Muscle layer of duodenum (tissue), 2 donors: ENCODE data around the gene CES3.
"Not testable (repeated sequence)": the region's sequence is repeated elsewhere in the genome, so short reads cannot be mapped to it uniquely, and the experiment has no call there.

Experiments used
- H3K27ac ChIP-seq: one replicate; pipeline ENCODE4 v1.7.0; 2013; ENCODE audit warnings: mild to moderate bottlenecking, low read length
- H3K27me3 ChIP-seq: one replicate; pipeline ENCODE4 v1.7.0; 2013; ENCODE audit warnings: low read depth, mild to moderate bottlenecking, control low read depth, low read length
- H3K36me3 ChIP-seq, 2 donors: one replicate each; pipeline ENCODE4 v1.7.0; 2013; ENCODE audit warnings: low read length in 2 of 2, control low read depth in 1 of 2, mild to moderate bottlenecking in 1 of 2; ENCODE audit not compliant: insufficient read depth in 2 of 2, control insufficient read depth in 1 of 2
- H3K4me1 ChIP-seq, 2 donors: one replicate each; pipeline ENCODE4 v1.7.0; 2013; ENCODE audit warnings: low read length in 2 of 2, mild to moderate bottlenecking in 2 of 2, control low read depth in 1 of 2, moderate library complexity in 1 of 2; ENCODE audit not compliant: insufficient read depth in 2 of 2, control insufficient read depth in 1 of 2
- H3K4me3 ChIP-seq, 2 donors: one replicate each; pipeline ENCODE4 v1.7.0; 2013; ENCODE audit warnings: low read length in 2 of 2, low read depth in 1 of 2, mild to moderate bottlenecking in 1 of 2
- H3K9me3 ChIP-seq, 2 donors: one replicate each; pipeline ENCODE4 v1.7.0; 2013; ENCODE audit warnings: low read length in 2 of 2, control low read depth in 1 of 2, mild to moderate bottlenecking in 1 of 2; ENCODE audit not compliant: control insufficient read depth in 1 of 2
- donor health status: healthy.

Gene CES3

DNA sequence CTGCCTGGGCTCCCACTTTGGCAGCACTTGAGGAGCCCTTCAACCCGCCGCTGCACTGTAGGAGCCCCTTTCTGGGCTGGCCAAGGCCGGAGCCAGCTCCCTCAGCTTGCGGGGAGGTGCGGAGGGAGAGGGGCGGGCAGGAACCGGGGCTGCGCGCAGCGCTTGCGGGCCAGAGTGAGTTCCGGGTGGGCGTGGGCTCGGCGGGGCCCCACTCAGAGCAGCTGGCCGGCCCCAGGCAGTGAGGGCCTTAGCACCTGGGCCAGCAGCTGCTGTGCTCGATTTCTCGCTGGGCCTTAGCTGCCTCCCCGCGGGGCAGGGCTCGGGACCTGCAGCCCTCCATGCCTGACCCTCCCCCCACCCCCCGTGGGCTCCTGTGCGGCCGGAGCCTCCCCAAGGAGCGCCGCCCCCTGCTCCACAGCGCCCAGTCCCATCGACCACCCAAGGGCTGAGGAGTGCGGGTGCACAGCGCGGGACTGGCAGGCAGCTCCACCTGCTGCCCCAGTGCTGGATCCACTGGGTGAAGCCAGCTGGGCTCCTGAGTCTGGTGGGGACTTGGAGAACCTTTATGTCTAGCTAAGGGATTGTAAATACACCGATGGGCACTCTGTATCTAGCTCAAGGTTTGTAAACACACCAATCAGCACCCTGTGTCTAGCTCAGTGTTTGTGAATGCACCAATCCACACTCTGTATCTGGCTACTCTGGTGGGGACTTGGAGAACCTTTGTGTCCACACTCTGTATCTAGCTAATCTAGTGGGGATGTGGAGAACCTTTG is 13.3 kb downstream of the CES3 start:
- H3K9me3 ChIP-seq, H3K4me3 ChIP-seq, H3K27me3 ChIP-seq, H3K4me1 ChIP-seq, H3K27ac ChIP-seq, H3K36me3 ChIP-seq: not testable (repeated sequence)

DNA sequence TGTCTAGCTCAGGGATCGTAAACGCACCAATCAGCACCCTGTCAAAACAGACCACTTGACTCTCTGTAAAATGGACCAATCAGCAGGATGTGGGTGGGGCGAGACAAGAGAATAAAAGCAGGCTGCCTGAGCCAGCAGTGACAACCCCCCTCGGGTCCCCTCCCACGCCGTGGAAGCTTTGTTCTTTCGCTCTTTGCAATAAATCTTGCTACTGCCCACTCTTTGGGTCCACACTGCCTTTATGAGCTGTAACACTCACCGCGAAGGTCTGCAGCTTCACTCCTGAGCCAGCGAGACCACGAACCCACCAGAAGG is 13.8 kb downstream of the CES3 start:
- H3K27ac ChIP-seq, H3K4me1 ChIP-seq, H3K9me3 ChIP-seq, H3K27me3 ChIP-seq, H3K4me3 ChIP-seq, H3K36me3 ChIP-seq: not testable (repeated sequence)

DNA sequence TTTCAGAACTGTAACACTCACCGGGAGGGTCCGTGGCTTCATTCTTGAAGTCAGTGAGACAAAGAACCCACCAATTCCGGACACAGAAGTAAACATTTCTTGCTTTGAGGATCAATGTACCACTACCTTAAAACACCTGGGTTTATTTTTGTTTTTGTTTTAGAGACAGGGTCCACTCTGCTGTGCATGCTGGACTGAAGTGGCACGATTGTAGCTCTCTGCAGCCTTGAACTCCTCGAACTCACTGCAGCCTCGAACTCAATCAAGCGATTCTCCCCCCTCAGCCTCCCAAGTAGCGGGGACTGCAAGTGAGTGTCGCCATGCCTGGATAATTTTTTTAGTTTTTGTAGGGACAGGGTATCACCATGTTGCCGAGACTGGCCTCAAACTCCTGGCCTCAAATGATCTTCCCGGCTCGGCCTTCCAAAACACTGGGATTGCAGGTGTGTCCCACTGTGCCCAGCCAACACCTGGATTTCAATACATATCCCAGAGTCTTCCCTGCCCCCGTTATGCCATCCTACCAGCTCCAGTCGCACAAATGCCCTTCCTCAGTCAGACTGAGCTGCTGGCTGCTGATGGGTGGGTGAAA is 14.3 kb downstream of the CES3 start:
- Histone ChIP-seq H3K36me3 (no peaks in the 10 kb centered on the region), H3K4me3 (no peak overlapping the region), H3K9me3 (no peaks in the 10 kb centered on the region), H3K4me1 (no peaks in the 10 kb centered on the region), H3K27me3 (no peaks in the 10 kb centered on the region), H3K27ac (no peak overlapping the region)

DNA sequence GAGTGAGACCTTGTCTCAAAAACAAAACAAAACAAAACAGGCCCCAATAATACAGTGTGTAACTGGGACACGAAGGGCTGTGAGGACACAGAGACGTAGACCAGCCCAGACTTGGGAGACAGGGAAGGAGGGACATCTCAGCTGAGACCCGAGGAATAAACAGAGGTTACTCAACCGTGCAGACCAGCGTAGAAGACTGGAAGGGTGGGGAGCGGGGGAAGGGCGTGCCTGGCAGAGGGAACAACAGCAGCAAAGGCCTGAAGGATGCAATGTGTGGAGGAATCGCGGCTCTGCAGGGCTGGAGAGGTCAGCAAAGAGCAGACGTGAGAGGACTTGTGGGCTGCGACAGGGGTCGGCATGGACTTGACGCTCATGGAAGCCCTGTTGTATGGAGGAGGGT is 15.7 kb downstream of the CES3 start:
- Histone ChIP-seq H3K9me3 (no peaks in the 10 kb centered on the region), H3K36me3 (no peaks in the 10 kb centered on the region), H3K27ac (no peak overlapping the region), H3K4me3 (no peak overlapping the region), H3K4me1 (no peaks in the 10 kb centered on the region), H3K27me3 (no peaks in the 10 kb centered on the region)

DNA sequence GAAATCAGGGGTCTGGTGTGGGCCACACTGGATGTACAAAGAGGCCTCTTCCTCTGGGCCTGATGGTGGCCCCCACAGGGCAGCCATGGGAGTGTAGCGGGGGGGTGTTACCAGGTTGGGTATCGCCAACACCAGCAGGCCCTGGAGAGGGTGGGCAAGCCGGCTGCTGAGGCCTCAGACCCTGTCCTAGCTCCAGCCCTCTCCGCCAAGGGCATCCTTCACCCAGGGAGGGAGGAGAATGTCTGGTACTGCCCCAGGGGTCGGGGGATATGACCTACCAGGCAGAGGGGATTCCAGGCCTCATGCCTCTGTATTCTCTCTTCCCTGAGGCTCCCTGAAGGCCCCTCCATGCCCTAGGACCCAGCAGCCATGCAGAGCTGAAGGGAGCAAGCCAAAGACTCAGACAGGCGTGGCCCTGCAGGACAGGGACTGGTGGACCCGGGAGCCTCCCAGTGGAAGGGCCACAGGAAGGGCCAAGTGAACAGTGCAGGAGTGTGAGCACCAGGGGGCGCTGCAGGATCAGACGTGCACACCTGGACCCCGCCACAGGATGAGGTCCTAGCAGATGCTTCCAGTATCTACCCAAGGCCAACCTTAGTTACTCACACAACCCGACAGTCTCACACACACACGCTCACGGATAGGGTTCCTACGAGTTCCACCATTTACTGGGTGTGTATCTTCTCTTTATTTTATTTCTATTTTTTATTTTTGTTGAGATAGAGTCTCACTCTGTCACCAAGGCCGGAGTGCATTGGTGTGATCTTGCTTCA is 16.5 kb downstream of the CES3 start:
- H3K36me3 ChIP-seq = no peaks in the 10 kb centered on the region
- H3K27me3 ChIP-seq = no peaks in the 10 kb centered on the region
- H3K4me3 ChIP-seq = no peak overlapping the region
- no peaks in the 10 kb centered on the region for H3K4me1 ChIP-seq
- H3K27ac ChIP-seq = no peak overlapping the region
- no peaks in the 10 kb centered on the region for H3K9me3 ChIP-seq

DNA sequence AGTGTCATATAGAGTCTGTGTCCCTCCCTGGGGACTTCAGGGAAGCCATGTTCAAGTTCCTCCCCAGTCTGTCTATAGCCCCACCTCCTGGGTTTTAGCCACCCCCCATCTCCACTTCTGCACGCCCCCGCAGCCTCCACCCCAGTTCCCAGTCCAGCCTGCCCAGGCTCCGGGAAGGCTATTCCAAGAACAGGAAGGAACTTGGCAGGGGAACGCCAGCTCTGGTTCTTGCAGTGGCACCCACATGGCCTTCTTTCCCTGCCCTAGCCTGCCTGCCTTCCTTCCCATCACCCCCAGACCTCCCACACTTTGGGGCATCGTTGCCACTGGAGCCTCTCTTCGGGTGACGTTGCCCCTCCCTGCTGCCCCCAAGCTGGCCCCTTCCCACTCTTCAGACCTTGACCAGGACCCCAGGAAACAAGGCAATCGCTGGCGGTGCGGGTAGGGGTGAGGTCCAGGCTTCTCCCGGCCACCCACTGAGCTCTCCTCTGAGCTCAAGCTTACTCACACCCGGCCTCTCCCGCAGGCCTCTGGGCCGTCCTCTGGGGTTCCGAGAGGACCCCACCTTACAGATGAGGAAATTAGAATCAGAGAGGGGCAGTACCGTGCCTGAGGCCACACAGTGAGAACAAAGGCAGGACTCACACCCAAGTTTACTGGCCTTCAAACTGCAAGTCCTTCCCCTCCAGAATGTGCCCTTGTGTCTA is 18.1 kb downstream of the CES3 start:
- H3K27ac ChIP-seq = no peak overlapping the region
- no peak overlapping the region for H3K4me3 ChIP-seq
- no peaks in the 10 kb centered on the region for H3K36me3 ChIP-seq
- H3K4me1 ChIP-seq = no peaks in the 10 kb centered on the region
- H3K27me3 ChIP-seq = no peaks in the 10 kb centered on the region
- H3K9me3 ChIP-seq = no peaks in the 10 kb centered on the region

DNA sequence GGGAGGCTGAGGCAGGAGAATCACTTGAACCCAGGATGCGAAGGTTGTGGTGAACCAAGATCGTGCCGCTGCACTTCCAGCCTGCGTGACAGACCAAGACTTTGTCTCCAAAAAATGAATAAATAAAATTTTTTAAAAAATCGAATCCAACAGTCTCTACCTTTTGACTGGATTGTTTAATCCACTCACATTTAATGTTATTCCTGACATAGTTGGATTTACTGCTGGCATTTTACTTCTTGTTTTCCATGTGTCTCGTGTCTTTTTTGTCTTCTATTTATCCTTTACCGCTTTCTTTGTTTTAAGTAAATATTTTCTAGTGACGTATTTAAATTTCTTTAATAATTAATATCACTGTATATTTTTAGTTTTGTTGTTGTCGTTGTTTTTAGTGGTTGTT is 22.0 kb downstream of the CES3 start:
- Histone ChIP-seq H3K9me3 (no peaks in the 10 kb centered on the region), H3K27me3 (no peaks in the 10 kb centered on the region), H3K27ac (no peak overlapping the region), H3K36me3 (no peaks in the 10 kb centered on the region), H3K4me3 (no peak overlapping the region), H3K4me1 (no peaks in the 10 kb centered on the region)

DNA sequence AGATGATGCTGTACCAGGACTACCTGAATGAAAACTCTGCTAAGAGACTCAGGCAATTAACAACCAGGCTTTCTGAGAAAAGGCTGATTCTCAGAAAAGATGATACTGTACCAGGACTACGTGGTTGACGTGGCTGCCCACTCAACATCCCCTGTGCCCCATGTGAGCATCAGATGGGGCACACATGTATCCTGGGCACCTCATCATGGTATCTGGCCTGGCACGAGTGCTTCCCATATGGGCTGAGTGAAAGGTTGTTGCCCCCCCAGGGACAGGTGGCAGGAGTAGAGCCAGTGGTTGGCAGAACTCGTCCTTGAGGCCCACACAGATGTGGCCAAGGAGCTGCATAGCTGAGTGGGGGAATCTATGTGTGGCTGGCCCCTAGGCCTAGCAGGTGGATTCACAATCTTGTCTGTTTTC is 23.8 kb downstream of the CES3 start:
- H3K27ac ChIP-seq = no peak overlapping the region

DNA sequence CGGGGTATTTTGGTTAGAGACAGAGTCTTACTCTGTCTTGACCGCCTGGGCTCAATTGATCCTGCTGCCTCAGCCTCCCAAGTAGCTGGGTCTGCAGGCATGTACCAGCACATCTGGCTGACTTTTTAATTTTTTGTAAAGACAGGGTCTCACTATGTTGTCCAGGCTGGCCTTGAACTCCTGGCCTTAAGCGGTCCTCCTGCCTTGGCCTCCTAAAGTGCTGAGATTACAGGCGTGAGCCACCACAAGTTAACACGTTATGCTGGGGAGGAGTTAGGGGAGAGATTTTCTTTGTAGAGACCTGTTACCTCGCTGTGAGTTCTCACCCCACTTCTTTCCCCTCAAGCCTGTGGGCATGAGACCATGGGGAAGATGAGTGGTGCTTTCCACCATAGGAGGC is 25.5 kb downstream of the CES3 start:
- Histone ChIP-seq H3K36me3 (no peaks in the 10 kb centered on the region), H3K27ac (no peak overlapping the region), H3K4me3 (no peak overlapping the region), H3K9me3 (no peaks in the 10 kb centered on the region), H3K4me1 (no peaks in the 10 kb centered on the region), H3K27me3 (no peaks in the 10 kb centered on the region)

More for the DNA sequence above, 23.8 kb downstream of the CES3 start:
- H3K9me3 ChIP-seq = no peaks in the 10 kb centered on the region
- H3K27me3 ChIP-seq = no peaks in the 10 kb centered on the region
- no peak overlapping the region for H3K4me3 ChIP-seq
- H3K4me1 ChIP-seq = no peaks in the 10 kb centered on the region
- no peaks in the 10 kb centered on the region for H3K36me3 ChIP-seq

DNA sequence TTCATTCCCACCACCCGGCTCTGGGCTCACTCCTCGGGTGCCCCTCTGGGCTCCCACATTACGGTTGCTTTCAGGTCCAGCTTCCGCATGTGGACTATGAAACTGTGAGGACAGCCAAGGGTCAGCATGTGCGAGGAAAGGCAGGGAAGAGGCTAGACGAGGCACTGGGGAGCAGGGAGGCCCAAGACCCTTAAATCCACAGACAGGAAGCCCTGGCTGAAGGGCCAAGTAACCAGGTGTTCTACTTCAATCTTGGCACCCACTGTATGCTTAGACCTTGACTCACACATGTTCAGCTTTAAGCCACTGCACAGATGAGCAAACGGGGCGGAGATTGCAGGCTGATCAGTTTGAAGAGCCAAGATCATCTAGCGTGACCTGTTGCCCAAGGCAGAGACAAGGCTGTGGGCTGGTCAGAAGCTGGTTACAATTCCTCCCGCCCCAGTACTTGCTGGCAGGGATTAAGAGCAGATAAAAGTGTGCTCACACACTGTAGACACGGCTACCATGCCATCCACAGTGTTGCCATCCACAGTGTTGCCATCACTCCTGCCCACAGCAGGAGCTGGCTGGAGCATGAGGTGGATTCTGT is 27.2 kb downstream of the CES3 start, which contains the start of gene CES4A:
TSS of gene CES4A (plus strand) at position 393 of the 592 bp plus-strand sequence. CDS start at position 577, 184 bp downstream.
- Histone ChIP-seq H3K36me3 (no peaks in the 10 kb centered on the region), H3K27me3 (no peaks in the 10 kb centered on the region), H3K4me3 (no peak within 1 kb of the TSS), H3K9me3 (no peaks in the 10 kb centered on the region), H3K27ac (no peak within 1 kb of the TSS), H3K4me1 (no peaks in the 10 kb centered on the region)

DNA sequence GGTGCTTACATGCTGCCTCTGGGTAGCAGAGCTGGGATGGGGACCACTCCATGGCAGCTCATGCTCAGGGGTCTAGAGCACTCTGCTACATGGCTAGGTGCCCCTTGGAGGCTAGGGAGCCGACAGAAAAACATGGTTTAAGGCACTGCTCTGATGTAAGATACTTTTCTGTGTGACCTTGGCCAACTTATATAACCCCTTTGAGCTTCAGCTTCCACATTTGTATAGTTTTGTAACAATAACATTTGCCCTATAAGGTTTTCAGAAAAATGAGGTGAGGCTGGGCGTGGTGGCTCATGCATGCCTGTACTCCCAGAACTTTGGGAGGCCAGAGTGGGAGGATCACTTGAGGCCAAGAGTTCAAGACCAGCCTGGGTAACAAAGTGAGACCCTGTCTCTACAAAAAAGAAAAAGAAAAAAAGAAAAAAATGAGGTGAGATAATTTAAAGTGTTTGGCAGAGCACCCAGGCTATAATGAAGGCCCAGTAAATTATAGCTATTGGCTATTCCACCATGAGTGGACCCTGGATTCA is 30.5 kb downstream of the CES3 start:
- Histone ChIP-seq H3K27ac (no peak overlapping the region), H3K4me3 (no peak overlapping the region), H3K36me3 (no peaks in the 10 kb centered on the region)

More for the DNA sequence above, 30.5 kb downstream of the CES3 start:
- no peaks in the 10 kb centered on the region for H3K27me3 ChIP-seq
- no peaks in the 10 kb centered on the region for H3K4me1 ChIP-seq
- no peaks in the 10 kb centered on the region for H3K9me3 ChIP-seq
